ENCODE results near the gene ATMIN. TPM values are rescaled to one million over a fixed set of nuclear protein-coding genes. Genes with fewer than 3 reads are reported as not detected.

ATMIN gene
- total RNA-seq, 1 donor from 2014 or later = 43.2 TPM

DNA sequence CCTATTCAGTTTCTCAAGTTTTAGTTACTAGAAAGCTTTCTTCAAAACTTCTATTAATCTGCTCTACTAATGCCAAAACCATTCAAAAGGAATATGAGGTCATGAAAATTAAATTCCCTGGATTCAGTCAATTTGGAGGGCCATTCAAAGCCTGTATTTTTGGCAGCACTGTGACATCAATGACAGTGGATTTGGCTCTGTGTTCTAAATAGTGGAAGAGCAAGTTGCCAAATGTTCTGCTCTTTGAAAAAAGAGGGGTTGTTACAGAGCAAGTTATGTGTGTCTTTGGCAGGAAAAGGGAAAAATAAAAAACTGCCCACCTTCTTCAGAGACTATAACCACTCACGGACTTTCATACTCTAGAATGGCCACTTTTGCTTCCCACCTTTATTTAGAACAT is 44.6 kb downstream of the ATMIN start:
- peaks cover 4% of the 10 kb centered on the region for H3K4me1 Mint-ChIP-seq
- no peak overlapping the region for H3K27ac Mint-ChIP-seq
- TF ChIP-seq CTCF (IDR thresholded peaks at IDR 0.05; ENCODE audit: unreplicated experiment) = no peak
- H3K9me3 Mint-ChIP-seq = no peaks in the 10 kb centered on the region
- no peaks in the 10 kb centered on the region for H3K27me3 Mint-ChIP-seq (ENCODE audit: low read depth)
- H3K4me3 Mint-ChIP-seq = no peak overlapping the region
- H3K36me3 Mint-ChIP-seq = no peaks in the 10 kb centered on the region
- DNase-seq (ENCODE audit: low spot score in 2 of 2, unreplicated experiment in 2 of 2) = no peak

DNA sequence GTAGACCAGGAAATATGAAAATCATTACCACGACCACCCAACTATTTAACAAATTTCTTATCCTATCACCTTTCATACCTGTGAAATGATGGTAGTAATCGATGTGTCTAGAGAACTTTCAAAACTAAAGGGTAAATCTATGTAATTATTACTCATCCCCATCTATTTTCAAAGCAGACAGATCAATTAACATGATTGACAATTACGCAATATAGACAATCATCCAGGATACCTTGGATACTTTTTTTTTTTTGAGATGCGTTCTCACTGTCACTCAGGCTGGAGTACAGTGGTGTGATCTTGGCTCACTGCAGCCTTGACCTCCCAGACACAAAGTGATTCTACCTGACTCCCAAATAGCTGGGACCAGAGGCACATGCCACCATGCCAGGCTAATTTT is 45.4 kb downstream of the ATMIN start:
- H3K27ac Mint-ChIP-seq = no peak overlapping the region
- H3K27me3 Mint-ChIP-seq (ENCODE audit: low read depth) = no peaks in the 10 kb centered on the region
- TF ChIP-seq CTCF (IDR thresholded peaks at IDR 0.05; ENCODE audit: unreplicated experiment) = no peak
- H3K9me3 Mint-ChIP-seq = no peaks in the 10 kb centered on the region
- H3K4me3 Mint-ChIP-seq = no peak overlapping the region
- no peak for DNase-seq (ENCODE audit: low spot score in 2 of 2, unreplicated experiment in 2 of 2)
- peaks cover 4% of the 10 kb centered on the region for H3K4me1 Mint-ChIP-seq
- no peaks in the 10 kb centered on the region for H3K36me3 Mint-ChIP-seq

- Mint-ChIP-seq H3K4me3 (no peak overlapping the region), H3K27me3 (ENCODE audit: low read depth) (no peaks in the 10 kb centered on the region), H3K36me3 (peaks cover 10% of the 10 kb centered on the region), H3K27ac (no peak overlapping the region), H3K9me3 (no peaks in the 10 kb centered on the region), H3K4me1 (no peaks in the 10 kb centered on the region)
- TF ChIP-seq CTCF (IDR thresholded peaks at IDR 0.05; ENCODE audit: unreplicated experiment) = no peak
- no peak for DNase-seq (ENCODE audit: low spot score in 2 of 2, unreplicated experiment in 2 of 2)
Measured at GRCh38 chr16:81088836-81089235, 53.2 kb downstream of the ATMIN start.

DNA sequence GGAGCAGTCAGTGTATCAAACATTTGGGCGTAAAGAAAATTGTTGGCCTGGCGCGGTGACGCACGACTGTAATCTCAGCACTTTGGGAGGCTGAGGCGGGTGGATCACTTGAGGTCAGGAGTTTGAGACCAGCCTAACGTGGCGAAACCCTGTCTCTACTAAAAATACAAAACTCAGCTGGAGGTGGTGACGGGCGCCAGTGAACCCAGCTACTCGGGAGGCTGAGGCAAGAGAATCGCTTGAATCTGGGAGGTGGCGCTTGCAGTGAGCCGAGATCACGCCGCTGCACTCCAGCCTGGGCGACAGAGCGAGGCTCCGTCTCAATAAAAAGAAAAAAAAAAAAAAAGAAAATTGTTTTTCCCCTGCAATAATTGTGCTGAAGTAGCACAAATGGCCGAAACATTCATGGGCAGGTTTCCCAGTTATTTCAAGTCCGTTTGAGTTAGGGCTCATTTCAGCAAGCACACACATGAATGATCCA is 59.2 kb downstream of the ATMIN start:
- H3K4me3 Mint-ChIP-seq = peak overlapping the region; percentile 73
- H3K36me3 Mint-ChIP-seq = peaks cover 1% of the 10 kb centered on the region
- H3K4me1 Mint-ChIP-seq = peaks cover 10% of the 10 kb centered on the region
- H3K27me3 Mint-ChIP-seq (ENCODE audit: low read depth) = no peaks in the 10 kb centered on the region
- peak overlapping the region; percentile 21 for H3K27ac Mint-ChIP-seq
- TF ChIP-seq CTCF (IDR thresholded peaks at IDR 0.05; ENCODE audit: unreplicated experiment) = no peak
- H3K9me3 Mint-ChIP-seq = no peaks in the 10 kb centered on the region
- no peak for DNase-seq (ENCODE audit: low spot score in 2 of 2, unreplicated experiment in 2 of 2)

DNA sequence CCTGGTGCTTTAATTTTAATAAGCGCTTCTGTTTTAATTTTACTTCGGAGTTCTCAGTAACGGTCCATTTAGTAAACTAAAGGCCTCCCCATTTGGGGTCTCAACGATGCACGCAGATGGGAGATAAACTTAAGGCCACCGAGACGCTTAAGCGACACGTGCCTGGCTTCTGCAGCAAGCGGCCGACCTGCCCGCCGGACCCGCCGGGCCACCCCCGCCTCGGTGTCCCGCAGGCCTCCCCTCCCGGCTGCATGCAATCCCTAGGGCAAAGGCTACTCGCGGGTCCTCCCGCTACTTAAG is 60.0 kb downstream of the ATMIN start:
- H3K27me3 Mint-ChIP-seq (ENCODE audit: low read depth) = no peaks in the 10 kb centered on the region
- peaks cover 1% of the 10 kb centered on the region for H3K36me3 Mint-ChIP-seq
- DNase-seq (ENCODE audit: low spot score in 2 of 2, unreplicated experiment in 2 of 2) = no peak
- H3K4me1 Mint-ChIP-seq = peaks cover 10% of the 10 kb centered on the region
- TF ChIP-seq CTCF (IDR thresholded peaks at IDR 0.05; ENCODE audit: unreplicated experiment) = no peak
- H3K9me3 Mint-ChIP-seq = no peaks in the 10 kb centered on the region
- H3K4me3 Mint-ChIP-seq = peak overlapping the region; percentile 73
- peak overlapping the region; percentile 43 for H3K27ac Mint-ChIP-seq
